Osteoblast (primary cell): ENCODE results near the gene CADPS2. TPM values are rescaled to one million over a fixed set of nuclear protein-coding genes. Genes with fewer than 3 reads are reported as not detected.

Source experiments
- DNase-seq: peaks from one replicate; pipeline ENCODE4 v3.0.0; 2011; ENCODE audit warnings: low spot score, mixed read lengths; ENCODE audit not compliant: insufficient read length; ENCODE audit errors: missing footprints
- H2AFZ ChIP-seq: 2 replicates; pipeline ENCODE4 v1.6.0; 2011; ENCODE audit warnings: mild to moderate bottlenecking, low read length
- H3K27ac ChIP-seq: 2 replicates; pipeline ENCODE4 v1.5.1; 2011; ENCODE audit warnings: mild to moderate bottlenecking, low read depth, low read length, moderate library complexity
- H3K27me3 ChIP-seq: 2 replicates; pipeline ENCODE4 v1.6.0; 2012; ENCODE audit warnings: mild to moderate bottlenecking, control low read depth, inconsistent platforms, low read length, moderate library complexity; ENCODE audit not compliant: insufficient read depth
- H3K36me3 ChIP-seq: 2 replicates; pipeline ENCODE4 v1.5.1; 2011; ENCODE audit warnings: mild to moderate bottlenecking, low read length, control low read depth, moderate library complexity; ENCODE audit not compliant: insufficient read depth
- H3K4me1 ChIP-seq: 2 replicates; pipeline ENCODE4 v1.5.1; 2011; ENCODE audit warnings: mild to moderate bottlenecking, low read length, control low read depth, moderate library complexity; ENCODE audit not compliant: insufficient read depth
- H3K4me2 ChIP-seq: 2 replicates; pipeline ENCODE4 v1.6.0; 2011; ENCODE audit warnings: mild to moderate bottlenecking, low read length; ENCODE audit not compliant: insufficient read depth
- H3K4me3 ChIP-seq: fragments of 200-600 bp; sonication (generic); 3 replicates; pipeline ENCODE4 v1.5.1; 2012; ENCODE audit warnings: mild to moderate bottlenecking, low read length, inconsistent platforms; ENCODE audit not compliant: insufficient read depth
- H3K79me2 ChIP-seq: 2 replicates; pipeline ENCODE4 v1.6.0; 2012; ENCODE audit warnings: mild to moderate bottlenecking, low read length, control low read depth, inconsistent platforms; ENCODE audit not compliant: insufficient read depth
- H3K9me3 ChIP-seq: 2 replicates; pipeline ENCODE4 v1.5.1; 2011; ENCODE audit warnings: low read depth, low read length, control low read depth
- H4K20me1 ChIP-seq: 2 replicates; pipeline ENCODE4 v1.6.0; 2012; ENCODE audit warnings: mild to moderate bottlenecking, low read length, control low read depth; ENCODE audit not compliant: insufficient read depth
- total RNA-seq: library from RNA; depleted of rRNA; stranded (reverse); fragments of >200 nt; gene quantifications from 2 replicates; pipeline ENCODE4 v1.2.3, GENCODE V29; 2012
- TF ChIP-seq, protein P1 (sequence below): IDR thresholded peaks from 2 replicates; pipeline ENCODE4 v1.5.1; 2011; ENCODE audit warnings: mild to moderate bottlenecking, low read depth, low read length, moderate library complexity; ENCODE audit errors: extremely low read depth

CADPS2 gene
- total RNA-seq, 1 donor, result 21.7 TPM

DNA sequence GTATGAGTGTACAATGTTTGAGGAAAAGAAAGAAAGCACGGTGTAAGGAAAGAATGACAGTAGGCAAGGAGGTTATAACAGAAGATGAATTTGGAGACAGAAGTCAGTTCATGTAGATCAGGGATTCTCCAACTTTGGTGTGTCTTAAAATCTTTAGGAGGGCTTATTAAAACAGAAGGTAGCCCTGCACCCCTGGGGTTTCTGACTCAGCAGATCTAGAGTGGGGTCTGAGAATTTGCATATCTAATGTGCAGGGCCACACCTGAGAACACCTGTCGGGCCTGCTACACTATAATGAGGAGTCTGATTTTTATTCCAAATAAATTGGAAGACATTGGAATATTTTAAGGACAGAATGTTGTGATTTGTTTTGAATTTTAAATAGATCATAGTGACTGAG is 307.9 kb downstream of the CADPS2 start:
- no peak overlapping the region for H3K4me3 ChIP-seq
- no peak overlapping the region for H3K27ac ChIP-seq
- H3K27me3 ChIP-seq, result no peaks in the 10 kb centered on the region
- H2AFZ ChIP-seq, result no peak overlapping the region
- H3K9me3 ChIP-seq, result no peaks in the 10 kb centered on the region
- H4K20me1 ChIP-seq, result no peaks in the 10 kb centered on the region
- H3K79me2 ChIP-seq, result no peaks in the 10 kb centered on the region
- H3K36me3 ChIP-seq, result no peaks in the 10 kb centered on the region
- TF ChIP-seq, protein P1, sequence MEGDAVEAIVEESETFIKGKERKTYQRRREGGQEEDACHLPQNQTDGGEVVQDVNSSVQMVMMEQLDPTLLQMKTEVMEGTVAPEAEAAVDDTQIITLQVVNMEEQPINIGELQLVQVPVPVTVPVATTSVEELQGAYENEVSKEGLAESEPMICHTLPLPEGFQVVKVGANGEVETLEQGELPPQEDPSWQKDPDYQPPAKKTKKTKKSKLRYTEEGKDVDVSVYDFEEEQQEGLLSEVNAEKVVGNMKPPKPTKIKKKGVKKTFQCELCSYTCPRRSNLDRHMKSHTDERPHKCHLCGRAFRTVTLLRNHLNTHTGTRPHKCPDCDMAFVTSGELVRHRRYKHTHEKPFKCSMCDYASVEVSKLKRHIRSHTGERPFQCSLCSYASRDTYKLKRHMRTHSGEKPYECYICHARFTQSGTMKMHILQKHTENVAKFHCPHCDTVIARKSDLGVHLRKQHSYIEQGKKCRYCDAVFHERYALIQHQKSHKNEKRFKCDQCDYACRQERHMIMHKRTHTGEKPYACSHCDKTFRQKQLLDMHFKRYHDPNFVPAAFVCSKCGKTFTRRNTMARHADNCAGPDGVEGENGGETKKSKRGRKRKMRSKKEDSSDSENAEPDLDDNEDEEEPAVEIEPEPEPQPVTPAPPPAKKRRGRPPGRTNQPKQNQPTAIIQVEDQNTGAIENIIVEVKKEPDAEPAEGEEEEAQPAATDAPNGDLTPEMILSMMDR, result no peak
- H3K4me2 ChIP-seq, result no peak overlapping the region
- DNase-seq, result no peak
- no peaks in the 10 kb centered on the region for H3K4me1 ChIP-seq

DNA sequence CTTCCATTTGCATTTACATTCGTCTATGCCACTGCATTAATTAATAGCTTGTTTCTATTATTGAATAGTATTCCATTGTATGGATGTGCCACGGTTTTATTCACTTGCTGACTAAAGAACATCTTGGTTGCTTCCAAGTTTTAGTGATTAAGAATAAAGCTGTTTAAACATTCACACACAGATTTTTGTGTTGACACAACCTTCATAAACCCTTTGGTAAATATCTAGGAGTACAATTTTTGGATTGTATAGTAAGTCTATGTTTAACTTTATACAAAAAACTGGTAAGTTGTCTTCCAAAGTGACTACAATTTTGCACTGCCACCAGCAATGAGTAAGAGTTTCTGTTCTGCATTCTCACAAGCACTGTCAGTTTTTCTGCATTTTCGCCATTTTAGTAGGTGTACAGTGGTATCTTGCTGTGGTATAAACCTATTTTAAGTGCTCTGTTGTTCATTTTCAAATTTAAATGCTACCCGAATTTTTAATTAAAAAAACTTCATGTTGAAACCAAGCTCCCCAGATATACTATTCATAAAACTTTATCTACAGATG is 308.7 kb downstream of the CADPS2 start:
- no peak overlapping the region for H2AFZ ChIP-seq
- DNase-seq, result peak; percentile 27
- TF ChIP-seq, protein P1, result no peak
- H3K79me2 ChIP-seq, result no peaks in the 10 kb centered on the region
- H3K27ac ChIP-seq, result no peak overlapping the region
- no peak overlapping the region for H3K4me2 ChIP-seq
- H4K20me1 ChIP-seq, result no peaks in the 10 kb centered on the region
- no peaks in the 10 kb centered on the region for H3K36me3 ChIP-seq
- no peak overlapping the region for H3K4me3 ChIP-seq
- H3K27me3 ChIP-seq, result no peaks in the 10 kb centered on the region
- H3K4me1 ChIP-seq, result no peaks in the 10 kb centered on the region
- no peaks in the 10 kb centered on the region for H3K9me3 ChIP-seq

DNA sequence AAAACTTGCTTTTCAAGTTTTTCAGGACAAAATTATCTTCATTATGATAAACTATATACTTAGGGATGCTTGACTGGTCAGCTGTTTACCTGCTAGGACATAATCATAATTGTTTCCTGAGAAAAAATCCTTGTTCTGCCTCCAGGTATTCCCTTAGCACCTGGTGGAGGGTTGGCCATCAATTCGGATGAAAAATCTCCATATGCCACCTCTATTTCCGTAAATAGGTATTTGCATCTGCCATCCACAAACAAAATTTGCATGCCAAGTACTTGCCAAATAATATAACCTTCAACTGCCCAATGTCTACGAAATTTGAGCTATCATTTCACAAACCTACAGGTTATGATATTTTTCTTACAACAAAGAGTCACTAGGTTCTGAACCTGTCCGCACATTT is 313.6 kb downstream of the CADPS2 start:
- no peak overlapping the region for H3K27ac ChIP-seq
- TF ChIP-seq, protein P1, result no peak
- H3K4me3 ChIP-seq, result no peak overlapping the region
- no peak overlapping the region for H3K4me2 ChIP-seq
- H3K4me1 ChIP-seq, result no peaks in the 10 kb centered on the region
- no peaks in the 10 kb centered on the region for H3K9me3 ChIP-seq
- H3K36me3 ChIP-seq, result no peaks in the 10 kb centered on the region
- H3K27me3 ChIP-seq, result no peaks in the 10 kb centered on the region
- no peaks in the 10 kb centered on the region for H4K20me1 ChIP-seq
- no peak for DNase-seq
- H2AFZ ChIP-seq, result no peak overlapping the region
- no peaks in the 10 kb centered on the region for H3K79me2 ChIP-seq

DNA sequence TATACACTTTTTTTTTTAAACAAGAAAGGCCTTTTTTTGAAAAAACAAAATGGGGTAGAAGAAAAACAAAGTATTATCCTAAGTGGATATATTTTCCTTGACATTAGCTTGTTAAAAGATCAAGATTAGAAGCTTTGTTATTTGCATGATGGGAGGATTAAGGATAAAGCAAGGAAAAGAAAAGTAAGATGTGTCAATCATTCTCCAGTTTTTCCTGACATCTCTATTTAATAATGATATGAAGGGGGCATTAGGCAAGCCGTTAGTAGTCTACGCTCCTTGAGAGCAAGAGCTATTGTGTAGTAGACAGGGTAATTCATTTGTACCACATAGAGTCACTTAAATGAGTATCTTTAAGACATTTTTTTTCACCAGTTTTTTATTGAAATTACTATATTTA is 324.9 kb downstream of the CADPS2 start:
- H3K27ac ChIP-seq, result no peak overlapping the region
- no peak overlapping the region for H3K4me3 ChIP-seq
- H3K9me3 ChIP-seq, result no peaks in the 10 kb centered on the region
- H3K4me2 ChIP-seq, result no peak overlapping the region
- no peaks in the 10 kb centered on the region for H3K4me1 ChIP-seq
- DNase-seq, result no peak
- no peaks in the 10 kb centered on the region for H3K79me2 ChIP-seq
- TF ChIP-seq, protein P1, result no peak
- H4K20me1 ChIP-seq, result no peaks in the 10 kb centered on the region
- H3K27me3 ChIP-seq, result no peaks in the 10 kb centered on the region
- no peaks in the 10 kb centered on the region for H3K36me3 ChIP-seq
- H2AFZ ChIP-seq, result no peak overlapping the region
